ENCODE results near the gene TPTE2.
"Not testable (repeated sequence)": the region's sequence is repeated elsewhere in the genome, so short reads cannot be mapped to it uniquely, and the experiment has no call there.

TPTE2 gene

DNA sequence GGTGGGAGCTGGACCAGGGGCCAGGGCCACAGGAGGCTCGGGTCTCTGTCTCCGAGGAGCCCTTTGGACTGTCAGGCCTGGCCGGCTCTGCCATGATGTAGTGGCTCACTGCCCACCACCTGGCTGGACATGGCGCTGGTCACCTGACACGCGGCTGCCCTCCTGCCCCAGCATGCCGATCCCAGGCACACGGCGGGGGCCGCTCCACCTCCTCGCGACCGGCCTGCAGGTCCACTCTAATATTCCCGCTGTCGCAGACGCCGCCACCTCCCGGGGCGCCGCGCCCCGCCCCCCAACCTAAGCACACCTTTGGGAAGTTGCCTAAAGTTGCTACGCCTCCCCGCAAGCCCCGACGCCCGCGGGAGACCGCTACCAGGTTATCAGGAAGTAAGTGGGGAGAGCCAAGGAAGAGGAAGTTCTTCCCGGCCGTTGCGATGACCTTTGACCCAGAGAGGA is at the start of gene TPTE2:
TSS of gene TPTE2 (minus strand) at position 406 of the 456 bp plus-strand sequence. CDS start 58,298 bp downstream, outside the sequence.
- not testable (repeated sequence) for DNase-seq

DNA sequence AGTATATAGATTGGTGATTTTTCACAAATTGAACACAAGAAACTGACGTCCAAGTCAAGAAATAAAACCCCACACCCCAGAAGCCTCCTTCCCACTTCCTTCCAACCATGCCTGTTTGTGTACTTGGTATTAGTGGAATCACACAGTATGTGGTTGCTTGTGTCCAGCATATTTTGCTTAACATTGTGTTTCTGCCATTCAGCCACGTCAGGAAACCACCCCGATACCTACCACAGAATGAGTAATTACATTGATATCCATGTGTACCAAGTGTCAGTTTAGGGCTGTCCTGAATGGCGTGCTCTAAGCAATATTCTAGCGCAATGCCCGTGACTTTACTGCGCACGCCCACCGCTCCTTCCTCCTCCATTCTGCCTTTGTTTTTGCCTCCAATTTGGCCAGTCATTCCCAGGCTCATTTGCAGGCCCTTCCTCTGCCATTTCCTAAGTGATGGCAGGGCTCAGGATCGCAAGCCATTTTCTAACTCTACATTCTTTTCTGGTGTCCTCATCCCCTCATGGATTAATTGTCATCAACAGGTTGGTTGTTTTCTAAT is 46.3 kb upstream of the TPTE2 start:
- no peak for DNase-seq

DNA sequence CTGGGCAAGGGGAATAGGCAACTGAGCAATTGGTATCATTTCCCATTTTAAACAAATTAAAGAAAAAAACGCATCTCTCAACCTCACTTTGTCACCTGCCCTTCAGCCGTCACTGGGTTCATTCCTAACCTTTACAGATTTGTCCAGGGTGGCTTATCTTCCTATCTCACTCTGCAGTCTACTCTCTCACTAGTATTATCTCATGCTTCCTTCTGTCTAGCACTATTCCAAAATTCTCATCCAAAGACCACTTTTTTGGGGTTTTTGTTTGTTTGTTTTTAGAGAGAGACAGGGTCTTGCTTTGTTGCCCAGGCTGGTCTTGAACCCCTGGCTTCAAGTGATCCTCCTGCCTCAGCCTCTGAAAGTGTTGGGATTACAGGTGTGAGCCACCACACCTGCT is 45.4 kb upstream of the TPTE2 start:
- no peak for DNase-seq

DNA sequence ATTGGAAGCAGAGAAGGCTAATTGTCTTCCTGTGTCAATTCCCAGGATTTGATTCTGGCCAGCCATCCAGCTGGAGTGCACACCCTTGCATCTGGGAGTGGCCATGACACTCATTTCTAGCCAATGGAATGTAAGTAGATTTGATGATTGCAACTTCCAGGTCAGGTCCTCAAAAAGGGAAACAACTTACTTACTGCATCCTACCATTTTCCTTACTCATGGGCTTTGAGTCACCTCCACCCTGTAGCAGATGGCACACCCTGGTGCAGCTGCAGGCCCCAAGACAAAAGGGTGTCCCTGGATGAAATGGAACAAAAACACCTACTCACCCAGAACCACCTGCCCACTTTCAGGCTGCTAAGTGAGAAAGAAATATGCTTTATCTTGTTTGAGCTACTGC is 44.8 kb upstream of the TPTE2 start:
- DNase-seq: peak; percentile 7

DNA sequence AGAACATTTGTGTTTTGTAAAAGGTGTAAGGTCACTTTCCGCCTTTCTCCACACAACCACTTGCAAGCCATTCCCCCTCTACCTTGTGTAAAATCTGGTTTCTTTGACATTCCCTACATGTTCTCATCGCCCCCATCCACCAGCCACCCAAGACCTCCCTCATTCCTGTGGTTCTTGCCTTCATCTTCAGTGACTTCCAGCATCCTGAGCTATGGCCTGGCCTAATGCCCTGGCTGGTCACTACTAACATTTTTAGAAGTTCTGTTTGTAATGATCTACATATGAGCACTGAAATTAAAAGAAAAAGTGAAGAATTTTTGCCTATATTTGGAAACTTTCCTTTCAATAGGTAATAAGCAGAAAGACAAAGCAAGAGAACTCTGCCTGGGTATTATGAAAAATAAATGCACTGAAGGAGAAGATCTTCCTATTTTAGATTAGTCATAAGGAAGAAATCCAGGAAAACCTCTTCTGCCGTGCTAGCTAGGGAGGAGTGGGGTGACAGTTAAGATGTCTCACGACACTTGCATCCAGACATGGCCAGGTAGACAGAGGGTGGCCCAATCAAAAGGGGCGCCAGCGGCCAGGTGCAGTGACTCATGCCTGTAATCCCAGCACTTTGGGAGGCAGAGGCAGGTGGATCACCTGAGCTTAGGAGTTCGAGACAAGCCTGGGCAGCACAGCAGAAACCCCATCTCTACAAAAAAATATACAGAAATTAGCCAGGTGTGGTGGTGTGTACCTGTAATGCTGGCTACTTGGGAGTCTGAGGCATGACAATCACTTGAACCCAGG is 44.0 kb upstream of the TPTE2 start:
- DNase-seq: no peak

DNA sequence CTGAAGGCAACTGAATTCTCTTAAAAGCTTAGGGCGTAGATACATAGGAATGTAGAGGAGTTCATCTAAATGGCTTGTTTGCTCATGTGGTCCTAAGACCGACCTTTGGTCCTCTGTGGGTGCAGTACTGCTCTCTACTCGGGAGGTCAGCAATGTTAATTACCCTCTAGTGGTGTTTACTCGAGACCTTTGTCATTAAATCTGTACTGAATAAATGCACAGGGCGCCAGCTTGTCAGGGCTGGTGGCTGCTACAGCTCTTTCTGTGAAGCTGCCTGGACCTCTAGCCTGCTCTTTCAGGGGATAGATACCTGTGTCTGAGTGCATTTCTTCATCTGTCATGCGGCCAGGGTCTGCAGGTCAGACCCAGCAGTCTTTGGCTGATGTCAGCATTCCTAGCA is 43.0 kb upstream of the TPTE2 start:
- no peak for DNase-seq

DNA sequence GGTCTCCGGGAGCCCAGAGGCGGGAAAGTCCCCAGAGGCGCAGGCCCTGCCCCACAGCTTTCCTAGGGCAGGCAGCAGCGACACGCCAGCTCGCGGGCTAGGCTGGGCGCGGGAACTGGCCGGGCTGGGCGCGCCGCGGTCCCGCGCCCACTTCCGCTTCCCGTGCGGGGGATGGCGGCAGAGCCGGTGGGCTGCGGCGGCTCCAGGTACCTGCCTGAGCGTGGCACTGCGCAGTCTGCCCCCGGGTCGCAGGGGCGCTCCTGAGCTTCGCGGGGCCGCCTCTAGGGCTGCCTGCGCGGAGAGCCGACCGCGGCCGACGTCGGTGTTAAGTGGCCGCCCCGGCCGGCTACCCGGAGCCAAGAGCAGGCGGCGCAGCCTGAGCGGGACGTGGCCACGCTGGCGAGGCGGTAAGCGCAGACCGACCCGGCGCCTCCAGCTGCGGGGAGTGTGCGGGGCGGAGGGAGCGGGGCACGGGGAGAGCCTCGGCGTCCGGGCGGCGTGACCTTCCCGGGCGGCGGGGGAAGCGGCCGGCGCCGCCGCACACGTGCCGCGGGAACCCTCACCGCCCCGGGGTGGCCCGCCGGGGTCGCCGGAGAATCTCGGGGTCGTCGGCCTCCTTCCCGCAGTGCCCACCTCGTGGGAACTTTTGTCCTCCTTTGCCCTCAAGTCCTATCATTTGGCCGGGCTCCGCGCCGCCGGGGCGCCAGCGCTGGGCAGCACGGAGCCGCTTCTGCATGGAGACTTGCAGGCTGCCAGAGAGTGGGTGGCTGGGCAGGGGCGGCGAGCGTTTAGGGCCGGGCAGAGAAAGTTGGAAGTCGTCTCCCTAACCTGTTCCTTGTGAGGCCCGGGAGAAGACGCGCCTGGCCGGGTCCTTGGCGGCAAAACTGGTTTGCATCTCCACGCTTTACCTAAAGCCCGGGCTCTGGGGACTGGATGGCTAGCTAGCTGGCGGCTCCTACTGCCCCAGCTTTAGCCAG is 40.7 kb upstream of the TPTE2 start:
- DNase-seq: peak; percentile 81

DNA sequence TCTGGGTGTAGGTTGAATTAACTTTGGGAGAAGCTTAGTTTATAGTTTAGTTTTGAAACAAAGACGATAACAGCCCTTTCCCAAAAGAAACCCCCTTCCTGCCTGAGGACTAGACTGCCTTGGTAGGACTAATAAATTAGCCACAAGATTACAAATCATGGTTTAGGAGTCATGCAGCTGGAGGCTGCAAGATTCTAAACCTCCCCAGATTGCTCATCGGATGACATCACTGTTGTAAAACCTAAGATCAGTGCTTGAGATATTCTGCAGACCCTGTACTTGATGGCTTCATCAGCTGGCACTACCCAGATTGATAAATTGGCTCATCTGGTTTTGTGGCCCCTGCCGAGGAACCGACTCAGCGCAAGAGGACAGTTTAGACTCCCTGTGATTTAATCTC is 36.2 kb upstream of the TPTE2 start:
- peak; percentile 10 for DNase-seq

DNA sequence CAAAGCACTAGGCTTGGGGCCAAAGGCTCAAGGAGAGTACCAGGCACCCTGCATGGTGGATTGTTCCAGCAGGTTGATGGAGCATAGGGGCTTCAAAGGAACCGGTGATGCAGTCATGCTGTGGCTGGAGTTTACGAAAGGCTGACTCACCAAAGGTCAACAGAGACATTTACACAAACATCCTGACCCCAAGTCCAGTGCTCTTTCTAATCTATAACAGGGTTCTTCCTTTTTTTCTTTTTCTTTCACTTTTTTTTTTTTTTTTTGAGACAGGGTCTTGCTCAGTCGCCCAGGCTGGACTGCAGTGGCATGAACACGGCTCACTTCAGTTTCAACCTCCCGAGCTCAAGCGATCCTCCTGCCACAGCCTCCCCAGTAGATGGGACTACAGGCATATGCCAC is 35.6 kb upstream of the TPTE2 start:
- DNase-seq: no peak

DNA sequence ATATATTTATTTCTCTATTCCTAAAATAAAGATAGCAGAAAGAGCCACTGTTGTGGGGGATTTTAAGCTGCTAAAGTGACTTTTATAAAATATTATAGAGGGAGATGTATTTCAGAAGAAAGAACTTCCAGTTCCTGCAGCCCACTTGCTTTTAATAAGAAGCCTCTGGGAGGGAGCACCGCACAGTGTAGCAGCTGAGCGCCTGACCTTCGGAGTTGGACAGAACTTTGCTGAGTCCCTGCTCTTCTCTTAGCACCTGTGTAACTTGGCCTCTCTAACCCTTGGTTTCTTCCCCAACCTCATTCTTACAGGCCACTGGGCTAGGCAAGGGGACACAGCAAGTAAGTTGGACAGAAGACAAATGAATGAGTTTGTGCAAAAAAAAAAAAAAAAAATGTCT is 34.8 kb upstream of the TPTE2 start:
- no peak for DNase-seq

DNA sequence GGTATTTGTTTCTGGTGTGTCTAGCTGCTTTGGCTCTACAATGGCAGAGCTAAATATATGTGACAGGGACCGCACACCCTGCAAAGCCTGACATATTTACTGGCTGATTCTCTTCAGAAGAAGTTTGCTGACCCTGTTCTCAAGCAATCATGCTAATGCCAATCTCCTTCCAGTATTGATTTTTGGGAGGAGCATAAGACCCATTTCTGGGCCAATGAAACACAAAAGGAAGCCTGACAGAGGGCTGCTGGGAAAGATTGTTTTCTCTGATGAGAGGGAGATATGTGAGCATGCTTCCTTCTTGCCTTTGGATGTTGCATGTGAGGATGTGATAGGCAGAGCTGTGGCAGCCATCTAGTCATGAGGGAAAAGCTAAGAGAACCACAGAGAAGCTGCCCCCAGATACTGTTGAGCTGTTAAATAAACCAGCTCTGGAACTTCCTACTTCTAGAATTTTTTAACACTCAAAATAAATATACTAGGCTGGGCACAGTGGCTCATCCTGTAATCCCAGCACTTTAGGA is 31.4 kb upstream of the TPTE2 start:
- DNase-seq: peak; percentile 66

DNA sequence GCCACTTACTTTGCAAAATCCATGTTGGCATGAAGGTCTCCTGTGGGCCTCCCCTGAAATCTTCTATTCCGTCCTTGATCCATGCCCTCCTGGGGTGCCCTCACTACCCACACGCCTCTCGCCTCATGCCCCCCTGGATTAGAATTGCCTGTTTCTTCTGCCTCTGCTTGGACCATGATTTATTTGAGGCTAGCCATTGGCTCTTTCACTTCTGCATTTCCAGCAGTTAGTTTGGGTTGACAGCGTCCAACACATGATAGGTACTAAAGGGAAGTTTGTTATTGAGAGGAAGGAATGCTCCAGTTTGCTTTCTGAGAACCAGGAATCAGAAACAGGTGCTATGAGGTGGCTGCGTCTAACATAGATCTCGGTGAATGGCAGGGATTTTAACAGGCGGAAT is 30.5 kb upstream of the TPTE2 start:
- DNase-seq: peak; percentile 10

DNA sequence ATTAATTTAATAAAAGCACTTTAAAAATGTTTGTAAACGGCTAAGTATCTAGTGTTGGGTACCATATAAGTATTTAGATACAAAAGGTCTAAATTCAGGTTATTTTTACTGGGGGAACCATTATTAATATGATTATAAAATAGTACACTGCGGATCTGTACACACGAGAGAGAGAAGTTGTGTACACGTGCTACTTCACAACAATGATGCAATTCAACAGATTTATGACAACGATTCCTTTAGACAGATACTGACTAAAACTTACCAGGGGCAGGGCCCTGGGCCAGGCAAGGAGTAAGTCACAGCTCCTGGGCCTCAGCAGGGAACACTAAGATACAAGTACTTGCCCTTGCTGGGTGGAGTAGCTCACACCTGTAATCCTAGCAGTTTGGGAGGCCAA is 29.1 kb upstream of the TPTE2 start:
- no peak for DNase-seq

DNA sequence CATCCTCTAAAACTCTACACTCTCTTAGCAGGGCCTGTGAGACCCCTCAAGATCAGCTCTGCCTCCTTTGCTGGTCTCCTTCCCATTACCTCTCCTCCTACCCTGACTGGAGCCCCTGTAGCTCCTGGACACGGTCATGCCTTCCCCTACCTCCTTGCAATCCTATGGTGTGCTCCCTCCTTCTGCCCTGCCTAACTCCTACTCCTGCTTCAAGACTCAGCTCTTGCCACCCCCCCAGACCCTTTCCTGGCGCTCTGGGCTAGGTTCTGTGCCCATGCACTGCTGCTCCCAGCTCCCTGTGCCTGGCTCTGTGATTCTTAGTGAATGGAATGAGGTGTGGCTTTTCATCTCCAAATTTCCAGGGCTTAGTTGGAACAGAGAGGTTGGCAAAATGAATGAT is 28.0 kb upstream of the TPTE2 start:
- no peak for DNase-seq

DNA sequence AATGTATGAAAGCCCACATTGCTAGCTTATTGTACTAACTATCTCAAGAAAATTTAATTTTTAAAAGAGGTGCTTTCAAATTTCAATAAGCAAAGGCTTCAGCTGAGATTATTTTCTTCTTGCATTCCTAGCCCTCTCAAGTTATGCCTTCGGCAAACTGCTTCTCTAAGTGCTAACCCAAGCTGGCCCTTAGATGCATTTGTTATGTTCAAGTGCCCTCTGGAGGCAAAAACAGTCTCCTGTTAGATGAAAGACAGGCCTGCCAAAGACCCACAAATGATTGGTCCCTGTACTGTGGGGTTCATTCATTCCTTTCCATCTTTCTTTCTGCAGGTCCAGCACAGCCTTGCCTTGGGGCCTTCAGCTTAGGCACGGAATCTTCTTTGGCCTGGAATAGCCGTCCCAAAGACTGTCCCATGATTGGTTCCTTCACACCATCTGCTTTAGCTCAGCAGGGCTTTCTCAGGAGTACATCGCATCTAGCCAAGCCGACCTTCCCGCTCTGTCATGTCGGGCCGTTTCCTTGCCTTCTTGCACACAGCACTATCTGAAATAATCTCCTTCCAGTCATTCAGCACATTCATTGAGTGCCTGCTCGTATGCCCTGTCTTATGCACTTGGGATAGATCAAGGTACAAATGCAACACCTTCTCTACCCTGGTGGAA is 26.4 kb upstream of the TPTE2 start:
- DNase-seq: peak; percentile 86

DNA sequence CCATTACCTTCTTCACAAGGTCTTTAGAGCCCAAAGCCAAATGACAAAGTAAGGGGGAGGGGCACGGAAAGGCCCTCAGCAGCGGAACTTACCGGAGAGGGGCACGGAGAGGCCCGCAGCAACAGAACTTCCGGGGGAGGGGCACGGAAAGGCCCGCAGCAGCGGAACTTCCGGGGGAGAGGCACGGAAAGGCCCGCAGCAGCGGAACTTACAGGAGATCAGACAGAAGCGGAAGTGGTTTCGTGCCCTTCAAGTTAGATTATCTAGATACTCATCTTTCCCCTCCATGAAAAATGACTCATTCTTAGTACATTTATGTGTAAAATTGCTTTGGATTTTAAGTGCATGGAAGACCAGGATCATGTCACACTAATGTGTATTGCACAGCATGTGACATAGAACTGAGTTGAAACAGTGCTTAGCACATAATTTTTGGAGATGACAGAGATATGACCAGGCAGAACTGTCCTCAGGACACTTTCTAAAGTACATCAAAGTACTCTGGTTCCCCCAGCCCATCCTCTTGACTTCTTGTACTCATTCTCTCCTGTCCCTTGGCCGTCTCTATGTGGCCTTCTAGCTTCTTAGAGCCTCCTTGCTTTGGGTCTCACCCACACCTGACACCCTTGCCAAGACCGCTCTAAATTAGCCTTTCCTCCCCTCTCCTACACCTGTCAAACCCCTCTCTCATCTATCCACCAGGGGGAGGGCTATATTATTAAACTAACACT is 25.7 kb upstream of the TPTE2 start:
- DNase-seq: peak; percentile 92

DNA sequence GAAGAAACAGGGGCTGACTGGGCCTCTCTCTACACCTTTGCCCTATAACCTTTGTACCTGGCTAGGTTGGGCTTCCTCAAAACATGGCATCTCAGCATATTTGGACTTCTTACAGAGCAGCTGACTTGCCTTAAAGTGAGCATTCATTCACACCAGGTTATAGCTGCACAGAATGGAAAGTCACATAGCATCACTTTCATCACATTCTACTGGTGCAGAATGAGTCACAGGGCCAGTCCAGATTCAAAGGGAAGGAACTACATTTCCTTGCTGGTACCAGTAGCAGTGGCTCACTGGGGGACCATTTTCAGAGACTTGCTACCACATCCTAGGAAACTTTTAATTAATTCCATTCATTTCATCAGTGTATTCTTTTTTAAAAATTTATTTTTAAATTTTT is 20.3 kb upstream of the TPTE2 start:
- DNase-seq: no peak

DNA sequence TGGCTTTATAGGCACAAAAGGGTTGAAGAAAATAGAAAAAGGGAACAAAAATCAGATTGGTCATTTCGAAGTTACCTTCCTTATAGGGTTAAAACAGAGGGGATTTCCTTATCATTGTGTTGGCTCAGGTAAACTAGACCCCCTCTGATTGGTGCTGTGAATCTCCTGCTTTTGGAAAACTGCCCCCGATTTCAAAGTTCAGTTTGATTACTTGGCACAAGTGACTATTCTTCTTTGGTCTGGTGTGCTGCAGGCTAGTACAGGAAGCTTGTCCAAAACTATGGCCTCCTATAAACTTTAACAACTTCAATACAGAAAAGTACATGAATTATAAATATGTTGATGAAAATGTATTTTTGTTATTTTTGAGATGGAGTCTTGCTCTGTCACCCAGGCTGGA is 13.9 kb upstream of the TPTE2 start:
- DNase-seq: no peak

DNA sequence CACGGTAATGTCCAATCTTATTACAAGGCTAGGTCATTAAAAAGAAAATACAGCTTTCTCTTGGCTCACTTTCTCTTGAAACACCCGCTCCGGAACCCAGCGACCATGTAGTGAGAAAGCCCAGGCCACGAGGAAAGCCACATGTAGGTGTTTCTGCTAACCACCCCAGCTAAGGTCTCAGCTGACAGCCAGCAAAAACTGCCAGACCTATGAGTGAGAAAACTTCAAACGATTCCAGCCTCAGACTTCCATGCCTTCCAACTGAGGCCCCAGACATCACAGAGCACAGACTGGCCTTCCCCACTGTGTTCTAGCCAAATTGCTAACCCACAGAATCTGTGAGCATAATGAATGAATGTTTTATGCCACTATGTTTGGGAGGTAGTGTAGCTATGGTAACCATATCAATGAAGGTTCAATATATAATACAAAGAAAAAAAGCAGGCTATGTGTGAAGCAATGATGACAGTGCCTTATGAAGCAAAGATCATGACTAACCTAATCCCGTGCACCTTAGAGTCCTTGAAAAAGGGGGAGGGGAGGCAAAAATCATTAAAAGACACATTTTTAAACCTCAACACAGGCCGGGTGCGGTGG is 11.9 kb upstream of the TPTE2 start:
- DNase-seq: no peak

DNA sequence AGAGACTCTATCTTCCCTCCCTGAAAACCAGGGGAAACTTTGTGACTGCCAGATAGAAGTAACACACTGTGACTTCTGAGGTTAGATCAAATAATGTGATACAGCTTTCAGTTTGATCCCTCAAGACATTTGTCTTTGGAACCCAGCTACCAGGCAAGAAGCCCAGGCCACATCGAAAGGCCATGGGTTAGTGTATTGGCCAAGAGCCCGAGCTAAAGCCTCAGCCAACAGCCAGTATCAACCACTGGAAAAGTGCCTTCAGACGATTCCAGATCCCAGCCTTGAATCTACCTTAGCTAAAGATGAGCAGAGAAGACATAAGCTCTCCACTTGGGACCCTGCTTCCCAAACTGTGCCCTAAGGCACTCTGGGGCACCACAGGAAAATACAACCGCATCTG is 10.9 kb upstream of the TPTE2 start:
- no peak for DNase-seq

DNA sequence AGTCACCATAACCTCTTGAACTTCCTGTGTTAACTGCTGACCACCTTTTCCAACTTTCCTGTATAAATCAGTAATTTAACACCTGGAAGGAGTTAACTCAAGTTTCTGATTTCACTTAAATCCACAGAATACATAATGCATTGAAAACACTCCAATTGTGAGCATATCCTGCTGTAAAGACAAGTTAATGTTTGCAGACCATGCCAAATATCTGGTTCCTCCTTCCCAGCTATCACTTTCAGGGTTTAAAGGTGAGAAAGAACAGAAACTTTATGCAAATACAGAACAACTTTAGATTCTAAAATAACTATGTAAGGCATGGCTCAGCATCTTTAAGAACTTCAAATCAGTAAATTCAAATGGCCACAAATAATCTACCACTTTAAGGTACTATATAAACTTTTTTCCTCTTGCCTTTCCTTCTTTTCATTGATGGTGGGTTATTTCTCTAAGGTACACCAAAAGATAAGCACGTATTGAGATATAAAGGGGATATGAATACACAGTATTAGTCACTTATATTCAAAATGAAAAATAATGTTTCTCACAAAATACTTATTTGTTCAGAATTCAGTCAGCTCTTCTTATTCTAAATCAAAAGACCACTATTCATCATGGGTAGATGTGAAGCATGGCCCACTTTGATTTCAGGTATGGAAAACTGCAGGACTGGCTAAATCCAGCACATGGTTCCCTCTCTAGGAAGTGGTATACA is 6.6 kb upstream of the TPTE2 start:
- DNase-seq: no peak
